ENCODE data around the gene SLFN14.
"Not testable (repeated sequence)": the region's sequence is repeated elsewhere in the genome, so short reads cannot be mapped to it uniquely, and the experiment has no call there.

SLFN14 gene

DNA sequence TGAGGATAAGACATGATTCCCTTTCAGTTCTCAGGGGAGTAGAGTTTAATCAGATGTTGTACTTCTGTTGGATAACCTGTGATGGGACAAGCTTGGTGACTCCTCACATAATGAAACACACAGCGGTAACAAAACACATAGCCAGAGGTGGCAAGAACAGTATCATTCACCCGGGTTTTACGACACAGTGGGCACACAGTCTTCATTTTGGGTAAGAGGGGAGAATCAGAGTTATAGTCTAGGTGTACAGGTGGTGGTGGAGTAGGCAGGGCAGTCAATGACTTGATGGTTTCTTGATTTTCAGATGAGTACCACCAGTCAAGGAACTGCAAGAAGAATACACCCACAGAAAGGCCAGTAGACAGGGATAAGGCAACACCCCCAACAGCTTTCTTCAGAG lies 15.1 kb upstream of the SLFN14 start:
- peaks cover 29 to 51% (median 38%) of the 10 kb centered on the region in 10 experiments for H3K4me1 ChIP-seq
- no peaks in the 10 kb centered on the region for H3K27me3 ChIP-seq
- H3K27ac ChIP-seq = no peak overlapping the region
- TF ChIP-seq Cebpa-rat (IDR thresholded peaks at IDR 0.05) = no peak
- H3K9me3 ChIP-seq (replicated peaks in 1 of 11) = no peaks in the 10 kb centered on the region
- H3K4me2 ChIP-seq = no peak overlapping the region
- H3K36me3 ChIP-seq = peaks cover 25 to 62% (median 44%) of the 10 kb centered on the region in 11 experiments; a peak in 21 of 22 replicates
- H3K9ac ChIP-seq = no peak overlapping the region
- H4K20me1 ChIP-seq = peaks cover 0 to 10% (median 0%) of the 10 kb centered on the region in 11 experiments; a peak in 4 of 22 replicates
- H3K4me3 ChIP-seq = no peak overlapping the region

DNA sequence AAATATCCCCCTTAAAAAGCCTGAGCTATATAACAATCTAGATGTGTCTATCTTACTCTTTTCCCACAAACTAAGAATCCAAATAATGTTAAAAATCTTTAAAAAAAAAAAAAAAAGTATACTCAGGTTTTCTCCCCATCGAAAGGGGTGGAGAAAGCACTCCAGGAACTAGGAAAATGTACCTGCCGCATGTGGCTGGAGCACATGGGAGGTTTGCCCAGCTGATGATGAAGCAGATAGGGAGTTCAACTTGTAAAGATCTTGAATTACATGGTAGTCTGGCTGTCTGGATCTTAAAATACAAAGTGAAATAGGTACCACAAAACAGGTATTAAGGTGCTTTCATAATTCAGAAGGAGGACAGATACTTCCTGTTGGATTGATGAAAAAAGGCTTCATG lies 8.8 kb upstream of the SLFN14 start:
- Histone ChIP-seq H3K9ac (peak overlapping the region in 10 of 11 experiments; percentile 0 to 89 (median 88); a peak in 13 of 22 replicates), H3K4me2 (peak overlapping the region; percentile 82 to 97 (median 90)), H3K36me3 (peaks cover 12 to 35% (median 29%) of the 10 kb centered on the region in 11 experiments; a peak in 21 of 22 replicates), H4K20me1 (peaks cover 0 to 19% (median 0%) of the 10 kb centered on the region in 11 experiments; a peak in 6 of 22 replicates), H3K4me3 (peak overlapping the region in 9 of 10 experiments; percentile 76 to 93 (median 88); a peak in 13 of 20 replicates), H3K27me3 (no peaks in the 10 kb centered on the region), H3K9me3 (replicated peaks in 1 of 11) (no peaks in the 10 kb centered on the region), H3K27ac (peak overlapping the region in 5 of 11 experiments; percentile 0 to 83 (median 54); a peak in 3 of 22 replicates), H3K4me1 (peaks cover 26 to 49% (median 38%) of the 10 kb centered on the region in 10 experiments)
- no peak for TF ChIP-seq Cebpa-rat (IDR thresholded peaks at IDR 0.05)

DNA sequence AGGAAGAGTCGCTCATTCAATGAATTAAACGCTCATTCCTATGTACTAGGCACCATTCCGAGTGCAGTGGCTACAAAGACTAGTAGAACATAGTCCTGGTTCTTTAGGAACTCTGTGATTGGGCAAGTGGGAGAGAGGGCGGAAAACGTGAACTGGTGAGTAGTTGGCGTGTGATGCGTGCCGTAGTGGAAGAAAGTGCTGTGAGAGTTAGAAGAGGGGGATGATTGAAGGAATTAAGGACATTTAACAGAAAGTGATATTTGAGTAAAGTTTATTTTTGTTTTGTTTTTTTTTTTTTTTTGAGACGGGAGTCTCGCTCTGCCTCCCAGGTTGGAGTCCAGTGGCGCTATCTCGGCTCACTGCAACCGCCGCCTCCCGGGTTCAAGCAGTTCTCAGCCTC lies 7.9 kb upstream of the SLFN14 start:
- no peaks in the 10 kb centered on the region for H3K27me3 ChIP-seq
- no peak for TF ChIP-seq Cebpa-rat (IDR thresholded peaks at IDR 0.05)
- peak overlapping the region; percentile 51 to 90 (median 84); a peak in 21 of 22 replicates for H3K27ac ChIP-seq

DNA sequence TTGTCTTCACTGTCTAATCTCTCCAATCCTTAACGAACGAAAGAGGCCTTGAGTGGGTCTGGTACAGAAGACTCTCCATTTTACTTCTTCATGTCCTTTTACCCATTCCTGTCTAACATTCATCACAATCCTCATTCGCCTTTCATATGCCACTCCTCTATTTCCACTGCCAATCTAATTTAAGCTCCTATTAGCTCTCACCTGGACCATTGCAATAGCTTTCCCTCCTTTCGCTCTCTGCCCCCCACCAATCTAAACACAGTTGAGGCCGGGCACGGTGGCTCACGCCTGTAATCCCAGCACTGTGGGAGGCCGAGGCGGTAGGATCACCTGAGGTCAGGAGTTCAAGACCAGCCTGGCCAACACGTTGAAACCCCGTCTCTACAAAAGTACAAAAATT lies 6.3 kb upstream of the SLFN14 start:
- peak overlapping the region in 10 of 11 experiments; percentile 79 to 90 (median 85); a peak in 21 of 22 replicates for H3K27ac ChIP-seq
- H3K36me3 ChIP-seq = peaks cover 0 to 11% (median 5%) of the 10 kb centered on the region in 11 experiments; a peak in 5 of 22 replicates
- no peaks in the 10 kb centered on the region for H3K9me3 ChIP-seq (replicated peaks in 1 of 11)
- no peak for TF ChIP-seq Cebpa-rat (IDR thresholded peaks at IDR 0.05)
- H3K27me3 ChIP-seq = no peaks in the 10 kb centered on the region
- H4K20me1 ChIP-seq = peaks cover 0 to 19% (median 0%) of the 10 kb centered on the region in 11 experiments; a peak in 5 of 22 replicates
- H3K9ac ChIP-seq = peak overlapping the region; percentile 81 to 89 (median 87); a peak in 21 of 22 replicates
- H3K4me2 ChIP-seq = peak overlapping the region; percentile 60 to 95 (median 77)
- H3K4me3 ChIP-seq = peak overlapping the region; percentile 76 to 93 (median 88)
- peaks cover 26 to 42% (median 37%) of the 10 kb centered on the region in 10 experiments for H3K4me1 ChIP-seq

More for the DNA sequence above, 7.9 kb upstream of the SLFN14 start:
- Histone ChIP-seq H3K4me2 (peak overlapping the region; percentile 82 to 97 (median 90)), H3K4me1 (peaks cover 26 to 47% (median 38%) of the 10 kb centered on the region in 10 experiments), H3K36me3 (peaks cover 4 to 26% (median 20%) of the 10 kb centered on the region in 11 experiments; a peak in 21 of 22 replicates), H3K4me3 (peak overlapping the region; percentile 76 to 93 (median 88)), H3K9ac (peak overlapping the region; percentile 81 to 89 (median 87)), H3K9me3 (replicated peaks in 1 of 11) (no peaks in the 10 kb centered on the region), H4K20me1 (peaks cover 0 to 19% (median 0%) of the 10 kb centered on the region in 11 experiments; a peak in 6 of 22 replicates)

DNA sequence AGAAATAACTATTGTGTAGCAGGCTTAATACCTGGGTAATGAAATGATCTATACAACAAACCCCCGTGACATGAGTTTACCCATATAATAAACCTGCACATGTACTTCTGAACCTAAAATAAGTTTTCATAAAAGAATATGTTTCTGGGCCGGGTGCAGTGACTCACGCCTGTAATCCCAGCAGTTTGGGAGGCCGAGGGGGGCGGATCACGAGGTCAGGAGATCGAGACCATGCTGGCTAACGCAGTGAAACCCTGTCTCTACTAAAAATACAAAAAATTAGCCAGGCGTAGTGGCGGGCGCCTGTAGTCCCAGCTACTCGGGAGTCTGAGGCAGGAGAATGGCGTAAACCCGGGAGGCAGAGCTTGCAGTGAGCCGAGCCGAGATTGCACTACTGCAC lies 2.6 kb upstream of the SLFN14 start:
- H3K4me2 ChIP-seq; H3K27me3 ChIP-seq; H3K9me3 ChIP-seq (replicated peaks in 1 of 11); H3K27ac ChIP-seq; H4K20me1 ChIP-seq; H3K4me3 ChIP-seq; H3K9ac ChIP-seq; H3K36me3 ChIP-seq: not testable (repeated sequence)
- peaks cover 9 to 19% (median 12%) of the 10 kb centered on the region in 10 experiments; a peak in 19 of 20 replicates for H3K4me1 ChIP-seq

DNA sequence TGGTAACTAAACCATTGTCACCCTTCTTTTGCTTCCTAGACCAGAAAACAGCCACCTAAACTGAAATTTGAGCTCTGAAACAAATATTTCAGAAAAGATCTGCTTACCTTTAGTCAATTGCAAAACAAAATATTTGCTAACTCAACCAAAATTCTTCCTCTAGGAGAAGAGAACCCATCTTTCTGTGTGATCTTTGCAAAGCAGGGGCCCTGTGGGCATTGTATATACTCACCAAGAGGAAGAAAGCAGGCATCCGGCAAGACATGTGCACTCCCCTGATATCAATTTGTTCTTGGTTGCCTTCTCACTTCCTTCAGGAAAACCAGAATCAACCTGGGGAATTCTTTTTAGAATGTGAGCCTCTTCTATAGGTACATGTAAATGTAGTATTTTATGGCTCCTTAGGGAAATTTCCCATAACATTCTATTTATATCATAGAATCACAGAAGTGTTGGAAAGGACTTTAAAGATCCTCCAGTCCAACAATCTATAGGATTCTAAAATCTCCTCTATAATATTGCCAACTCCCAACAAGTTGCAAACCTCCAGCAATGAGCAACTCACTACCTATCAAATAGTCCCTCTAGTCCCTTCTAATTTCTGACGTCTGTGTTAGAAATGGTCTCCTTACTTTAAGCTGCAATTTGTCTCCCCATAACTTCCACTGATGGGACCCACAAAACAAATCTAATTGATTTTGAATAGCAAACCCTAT lies 966 bp downstream of the SLFN14 start:
- no peak overlapping the region for H3K9ac ChIP-seq

DNA sequence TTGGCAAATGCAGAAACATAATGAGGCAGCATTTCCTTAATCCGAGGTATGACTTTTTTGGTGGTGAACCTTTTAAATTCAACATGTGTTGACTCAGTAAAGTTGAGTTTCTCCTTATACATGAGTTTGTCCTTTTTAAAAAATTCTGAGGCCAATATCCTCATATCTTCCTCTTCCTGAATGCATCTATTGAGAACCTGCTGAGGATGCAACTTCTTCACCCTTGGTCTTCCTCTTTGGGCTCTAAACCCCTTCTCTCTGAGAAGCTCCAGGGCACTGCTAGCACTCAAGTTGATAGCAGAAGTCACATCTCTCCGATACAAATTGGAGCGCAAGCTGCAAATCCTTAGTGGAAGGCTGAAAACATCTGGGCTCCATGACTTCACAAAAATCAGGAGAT lies 3.3 kb downstream of the SLFN14 start:
- peak overlapping the region in 3 of 11 experiments; percentile 54 to 63 (median 55); a peak in 6 of 22 replicates for H3K4me2 ChIP-seq
- no peaks in the 10 kb centered on the region for H4K20me1 ChIP-seq
- no peak overlapping the region for H3K9ac ChIP-seq
- H3K4me3 ChIP-seq = no peak overlapping the region
- no peak overlapping the region for H3K27ac ChIP-seq
- no peaks in the 10 kb centered on the region for H3K9me3 ChIP-seq (replicated peaks in 1 of 11)
- TF ChIP-seq Cebpa-rat (IDR thresholded peaks at IDR 0.05) = no peak
- H3K36me3 ChIP-seq = no peaks in the 10 kb centered on the region
- peaks cover 3 to 35% (median 11%) of the 10 kb centered on the region in 10 experiments; a peak in 18 of 20 replicates for H3K4me1 ChIP-seq
- no peaks in the 10 kb centered on the region for H3K27me3 ChIP-seq

More for the DNA sequence above, 966 bp downstream of the SLFN14 start:
- H3K27me3 ChIP-seq = no peaks in the 10 kb centered on the region
- no peak overlapping the region for H3K27ac ChIP-seq
- no peaks in the 10 kb centered on the region for H4K20me1 ChIP-seq
- H3K4me2 ChIP-seq = peak overlapping the region in 6 of 11 experiments; percentile 3 to 34 (median 25); a peak in 7 of 22 replicates
- no peaks in the 10 kb centered on the region for H3K9me3 ChIP-seq (replicated peaks in 1 of 11)
- peaks cover 3 to 35% (median 11%) of the 10 kb centered on the region in 10 experiments; a peak in 18 of 20 replicates for H3K4me1 ChIP-seq
- TF ChIP-seq Cebpa-rat (IDR thresholded peaks at IDR 0.05) = no peak
- H3K36me3 ChIP-seq = no peaks in the 10 kb centered on the region
- H3K4me3 ChIP-seq = no peak overlapping the region

DNA sequence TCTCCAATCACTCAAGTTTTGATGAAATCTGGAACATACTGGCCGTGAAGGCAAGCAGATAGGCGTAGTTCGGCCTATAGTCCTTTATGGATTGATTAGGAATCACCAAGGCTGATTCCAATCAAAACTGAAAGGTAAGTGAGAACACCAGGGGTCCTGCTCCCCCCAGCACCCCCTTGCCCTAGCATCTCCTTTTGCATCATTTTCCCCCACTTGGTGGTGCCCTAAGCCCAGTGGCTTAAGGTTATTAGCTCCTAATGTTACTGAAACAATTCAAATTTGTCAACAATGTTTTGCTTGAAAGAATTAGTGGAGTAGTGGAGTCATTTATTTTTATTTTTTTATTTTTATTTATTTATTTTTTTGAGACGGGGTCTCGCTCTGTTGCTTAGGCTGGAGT lies 4.9 kb downstream of the SLFN14 start:
- Histone ChIP-seq H3K27me3 (no peaks in the 10 kb centered on the region), H3K36me3 (no peaks in the 10 kb centered on the region), H3K9ac (no peak overlapping the region), H3K4me1 (peaks cover 5 to 35% (median 12%) of the 10 kb centered on the region in 10 experiments; a peak in 19 of 20 replicates), H3K4me2 (no peak overlapping the region), H3K9me3 (replicated peaks in 1 of 11) (no peaks in the 10 kb centered on the region), H3K27ac (no peak overlapping the region), H4K20me1 (no peaks in the 10 kb centered on the region), H3K4me3 (no peak overlapping the region)
- no peak for TF ChIP-seq Cebpa-rat (IDR thresholded peaks at IDR 0.05)

DNA sequence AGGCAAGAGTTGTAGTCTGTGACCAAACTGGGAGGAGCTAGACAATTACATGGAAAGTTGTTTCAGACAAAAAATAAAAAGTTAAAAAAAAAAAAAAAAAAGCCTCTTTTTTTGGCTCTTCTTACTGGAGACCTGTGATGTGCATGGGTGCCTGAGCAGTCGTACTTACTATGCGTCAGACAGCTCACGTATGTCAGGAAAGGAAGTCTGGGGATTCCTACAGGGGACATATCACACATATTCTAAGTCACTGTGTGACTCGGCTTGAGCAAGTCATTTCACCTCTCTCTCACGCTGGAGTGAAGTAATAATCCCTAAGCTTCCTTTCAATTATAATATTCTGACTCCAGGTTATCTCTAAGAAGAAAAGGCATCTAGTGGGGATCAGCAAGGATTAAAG lies 6.0 kb downstream of the SLFN14 start:
- H3K4me1 ChIP-seq = peaks cover 4 to 35% (median 9%) of the 10 kb centered on the region in 10 experiments; a peak in 19 of 20 replicates
- no peak for TF ChIP-seq Cebpa-rat (IDR thresholded peaks at IDR 0.05)
- H3K36me3 ChIP-seq = no peaks in the 10 kb centered on the region
- H3K27ac ChIP-seq = no peak overlapping the region
- no peaks in the 10 kb centered on the region for H3K9me3 ChIP-seq (replicated peaks in 1 of 11)
- no peak overlapping the region for H3K4me3 ChIP-seq
- H3K4me2 ChIP-seq = no peak overlapping the region
- H3K27me3 ChIP-seq = no peaks in the 10 kb centered on the region
- no peak overlapping the region for H3K9ac ChIP-seq
- no peaks in the 10 kb centered on the region for H4K20me1 ChIP-seq

Data from BLaER1 treated with 17β-estradiol and CSF1 and Interleukin-3, amounts not matched to agents 10 nM and 100 nM (cell line).